A673 (cell line): ENCODE data around the gene NEK9.

Source experiments
- EZH2 ChIP-seq: fragments of 200-600 bp; sonication (generic); IDR thresholded peaks from 2 replicates; pipeline ENCODE4 v1.6.1; 2017; ENCODE audit warnings: borderline replicate concordance, low read depth, mild to moderate bottlenecking, mixed read lengths, antibody characterized with exemption, low read length; ENCODE audit not compliant: poor library complexity, severe bottlenecking
- TF ChIP-seq, protein P1 (sequence below): fragments of 300-800, 200-600 bp; sonication (generic); conservative IDR thresholded peaks from 2 replicates; pipeline ENCODE4 v1.5.1; 2017; ENCODE audit warnings: low read depth, mild to moderate bottlenecking, antibody characterized with exemption, low read length, moderate library complexity, mixed read lengths

DNA sequence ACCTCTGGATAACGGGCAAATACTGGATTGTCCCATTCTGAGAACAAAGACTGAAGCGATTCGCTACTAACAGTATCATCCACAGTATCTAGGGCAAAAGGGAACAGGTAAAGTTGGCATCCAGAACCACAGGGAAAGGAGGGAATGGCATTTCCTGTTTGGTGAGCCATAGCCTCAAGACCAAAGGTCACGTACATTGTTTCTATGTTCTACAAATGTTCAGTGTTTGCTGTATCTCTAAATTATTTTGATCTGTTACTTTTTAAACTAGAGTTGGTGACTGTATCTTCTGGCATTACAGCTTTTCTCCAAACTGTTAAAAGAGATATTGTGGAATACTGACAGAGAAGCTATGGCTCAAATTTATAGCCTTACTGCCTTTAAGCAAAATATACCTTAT, 85.2 kb downstream of the NEK9 start:
- TF ChIP-seq, protein P1, sequence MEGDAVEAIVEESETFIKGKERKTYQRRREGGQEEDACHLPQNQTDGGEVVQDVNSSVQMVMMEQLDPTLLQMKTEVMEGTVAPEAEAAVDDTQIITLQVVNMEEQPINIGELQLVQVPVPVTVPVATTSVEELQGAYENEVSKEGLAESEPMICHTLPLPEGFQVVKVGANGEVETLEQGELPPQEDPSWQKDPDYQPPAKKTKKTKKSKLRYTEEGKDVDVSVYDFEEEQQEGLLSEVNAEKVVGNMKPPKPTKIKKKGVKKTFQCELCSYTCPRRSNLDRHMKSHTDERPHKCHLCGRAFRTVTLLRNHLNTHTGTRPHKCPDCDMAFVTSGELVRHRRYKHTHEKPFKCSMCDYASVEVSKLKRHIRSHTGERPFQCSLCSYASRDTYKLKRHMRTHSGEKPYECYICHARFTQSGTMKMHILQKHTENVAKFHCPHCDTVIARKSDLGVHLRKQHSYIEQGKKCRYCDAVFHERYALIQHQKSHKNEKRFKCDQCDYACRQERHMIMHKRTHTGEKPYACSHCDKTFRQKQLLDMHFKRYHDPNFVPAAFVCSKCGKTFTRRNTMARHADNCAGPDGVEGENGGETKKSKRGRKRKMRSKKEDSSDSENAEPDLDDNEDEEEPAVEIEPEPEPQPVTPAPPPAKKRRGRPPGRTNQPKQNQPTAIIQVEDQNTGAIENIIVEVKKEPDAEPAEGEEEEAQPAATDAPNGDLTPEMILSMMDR: no peak
- no peak for TF ChIP-seq EZH2
